ENCODE data around the gene HMCN1.

GRCh38 chr1:186122837-186123236 lies 388.6 kb downstream of the HMCN1 start:
- TF ChIP-seq, protein P1, sequence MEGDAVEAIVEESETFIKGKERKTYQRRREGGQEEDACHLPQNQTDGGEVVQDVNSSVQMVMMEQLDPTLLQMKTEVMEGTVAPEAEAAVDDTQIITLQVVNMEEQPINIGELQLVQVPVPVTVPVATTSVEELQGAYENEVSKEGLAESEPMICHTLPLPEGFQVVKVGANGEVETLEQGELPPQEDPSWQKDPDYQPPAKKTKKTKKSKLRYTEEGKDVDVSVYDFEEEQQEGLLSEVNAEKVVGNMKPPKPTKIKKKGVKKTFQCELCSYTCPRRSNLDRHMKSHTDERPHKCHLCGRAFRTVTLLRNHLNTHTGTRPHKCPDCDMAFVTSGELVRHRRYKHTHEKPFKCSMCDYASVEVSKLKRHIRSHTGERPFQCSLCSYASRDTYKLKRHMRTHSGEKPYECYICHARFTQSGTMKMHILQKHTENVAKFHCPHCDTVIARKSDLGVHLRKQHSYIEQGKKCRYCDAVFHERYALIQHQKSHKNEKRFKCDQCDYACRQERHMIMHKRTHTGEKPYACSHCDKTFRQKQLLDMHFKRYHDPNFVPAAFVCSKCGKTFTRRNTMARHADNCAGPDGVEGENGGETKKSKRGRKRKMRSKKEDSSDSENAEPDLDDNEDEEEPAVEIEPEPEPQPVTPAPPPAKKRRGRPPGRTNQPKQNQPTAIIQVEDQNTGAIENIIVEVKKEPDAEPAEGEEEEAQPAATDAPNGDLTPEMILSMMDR (IDR thresholded peaks at IDR 0.05): no peak
- TF ChIP-seq POLR2A (IDR thresholded peaks at IDR 0.05): no peak

All from lower leg skin (tissue), 3 donors.